ENCODE data around the gene SLC48A1. TPM values are rescaled to one million over a fixed set of nuclear protein-coding genes. Genes with fewer than 3 reads are reported as not detected.

The SLC48A1 gene
- total RNA-seq, 1 donor from 2014 or later = 19.7 TPM

GRCh38 chr12:47803191-47803875, 30.3 kb downstream of the SLC48A1 start:
- no peak for DNase-seq (ENCODE audit: extremely low spot score, unreplicated experiment)
- H3K9me3 Mint-ChIP-seq = no peaks in the 10 kb centered on the region
- H3K4me3 Mint-ChIP-seq = no peak overlapping the region
- peak overlapping the region; percentile 39 for H3K27ac Mint-ChIP-seq
- peaks cover 43% of the 10 kb centered on the region for H3K4me1 Mint-ChIP-seq (ENCODE audit: unreplicated experiment)
- H3K36me3 Mint-ChIP-seq = no peaks in the 10 kb centered on the region
- TF ChIP-seq, protein P1, sequence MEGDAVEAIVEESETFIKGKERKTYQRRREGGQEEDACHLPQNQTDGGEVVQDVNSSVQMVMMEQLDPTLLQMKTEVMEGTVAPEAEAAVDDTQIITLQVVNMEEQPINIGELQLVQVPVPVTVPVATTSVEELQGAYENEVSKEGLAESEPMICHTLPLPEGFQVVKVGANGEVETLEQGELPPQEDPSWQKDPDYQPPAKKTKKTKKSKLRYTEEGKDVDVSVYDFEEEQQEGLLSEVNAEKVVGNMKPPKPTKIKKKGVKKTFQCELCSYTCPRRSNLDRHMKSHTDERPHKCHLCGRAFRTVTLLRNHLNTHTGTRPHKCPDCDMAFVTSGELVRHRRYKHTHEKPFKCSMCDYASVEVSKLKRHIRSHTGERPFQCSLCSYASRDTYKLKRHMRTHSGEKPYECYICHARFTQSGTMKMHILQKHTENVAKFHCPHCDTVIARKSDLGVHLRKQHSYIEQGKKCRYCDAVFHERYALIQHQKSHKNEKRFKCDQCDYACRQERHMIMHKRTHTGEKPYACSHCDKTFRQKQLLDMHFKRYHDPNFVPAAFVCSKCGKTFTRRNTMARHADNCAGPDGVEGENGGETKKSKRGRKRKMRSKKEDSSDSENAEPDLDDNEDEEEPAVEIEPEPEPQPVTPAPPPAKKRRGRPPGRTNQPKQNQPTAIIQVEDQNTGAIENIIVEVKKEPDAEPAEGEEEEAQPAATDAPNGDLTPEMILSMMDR (conservative IDR thresholded peaks at IDR 0.05) = no peak
- no peaks in the 10 kb centered on the region for H3K27me3 Mint-ChIP-seq

GRCh38 chr12:47804171-47804570, 31.1 kb downstream of the SLC48A1 start:
- Mint-ChIP-seq H3K4me3 (no peak overlapping the region), H3K36me3 (no peaks in the 10 kb centered on the region), H3K27me3 (no peaks in the 10 kb centered on the region), H3K4me1 (ENCODE audit: unreplicated experiment) (peaks cover 50% of the 10 kb centered on the region), H3K9me3 (no peaks in the 10 kb centered on the region), H3K27ac (no peak overlapping the region)
- no peak for DNase-seq (ENCODE audit: extremely low spot score, unreplicated experiment)
- TF ChIP-seq, protein P1 (conservative IDR thresholded peaks at IDR 0.05) = no peak

DNA sequence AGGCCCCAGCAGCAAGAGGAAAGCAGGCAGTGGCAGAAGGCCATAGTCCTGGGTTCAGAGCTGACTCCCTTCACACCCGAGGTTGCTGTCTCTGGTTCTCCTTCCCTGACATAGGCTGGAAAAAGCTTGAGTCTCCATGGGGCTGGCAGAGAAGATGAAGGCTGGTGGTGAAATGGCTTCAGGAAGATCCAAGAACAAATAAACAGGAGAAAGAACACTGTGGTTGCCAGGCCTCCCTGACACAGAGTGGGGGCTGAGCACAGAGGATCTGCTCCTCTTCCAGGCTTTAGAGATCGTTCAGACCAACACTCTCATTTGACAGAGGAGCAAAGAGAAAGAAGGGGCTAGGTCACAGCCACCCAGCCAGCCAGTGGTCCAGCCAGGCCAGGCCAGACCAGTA, 32.4 kb downstream of the SLC48A1 start:
- Mint-ChIP-seq H3K36me3 (no peaks in the 10 kb centered on the region), H3K27me3 (no peaks in the 10 kb centered on the region), H3K4me3 (no peak overlapping the region), H3K27ac (no peak overlapping the region), H3K4me1 (ENCODE audit: unreplicated experiment) (peaks cover 53% of the 10 kb centered on the region), H3K9me3 (no peaks in the 10 kb centered on the region)
- DNase-seq (ENCODE audit: extremely low spot score, unreplicated experiment) = no peak
- TF ChIP-seq, protein P1 (conservative IDR thresholded peaks at IDR 0.05) = no peak

GRCh38 chr12:47807338-47807737, 34.3 kb downstream of the SLC48A1 start:
- Mint-ChIP-seq H3K4me3 (no peak overlapping the region), H3K36me3 (no peaks in the 10 kb centered on the region), H3K27ac (no peak overlapping the region), H3K9me3 (no peaks in the 10 kb centered on the region), H3K4me1 (ENCODE audit: unreplicated experiment) (peaks cover 59% of the 10 kb centered on the region), H3K27me3 (no peaks in the 10 kb centered on the region)
- TF ChIP-seq, protein P1 (conservative IDR thresholded peaks at IDR 0.05) = no peak
- no peak for DNase-seq (ENCODE audit: extremely low spot score, unreplicated experiment)

DNA sequence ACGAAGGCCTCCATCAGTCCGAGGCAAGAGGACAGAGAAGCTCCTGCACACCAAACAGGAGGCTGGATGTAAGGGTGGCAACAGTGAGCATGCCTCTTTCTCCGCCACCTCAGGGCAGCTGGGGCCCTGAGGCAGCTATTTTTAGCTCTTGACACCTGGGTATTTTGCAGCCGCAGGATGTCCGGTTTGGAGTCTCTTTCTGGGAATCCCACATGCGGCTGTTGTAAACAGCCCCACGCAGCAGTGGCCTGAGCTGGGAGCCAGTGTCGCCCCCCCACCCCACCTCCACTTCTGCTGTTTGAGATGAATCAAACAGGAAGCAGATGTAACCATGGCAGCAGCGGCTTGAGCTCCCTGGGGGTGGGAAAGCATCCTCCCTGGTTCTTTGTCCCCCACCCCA, 35.0 kb downstream of the SLC48A1 start:
- TF ChIP-seq, protein P1 (conservative IDR thresholded peaks at IDR 0.05) = no peak
- no peak overlapping the region for H3K27ac Mint-ChIP-seq
- no peaks in the 10 kb centered on the region for H3K9me3 Mint-ChIP-seq
- peaks cover 63% of the 10 kb centered on the region for H3K4me1 Mint-ChIP-seq (ENCODE audit: unreplicated experiment)
- no peak for DNase-seq (ENCODE audit: extremely low spot score, unreplicated experiment)
- no peaks in the 10 kb centered on the region for H3K36me3 Mint-ChIP-seq
- no peaks in the 10 kb centered on the region for H3K27me3 Mint-ChIP-seq
- H3K4me3 Mint-ChIP-seq = no peak overlapping the region
